Peyer's patch (tissue), 4 donors: Measurements from ENCODE around the gene EPHA7.

Source experiments
- POLR2A ChIP-seq, 2 donors: fragments of 450-650 bp; IDR thresholded peaks; one replicate each; pipeline ENCODE4 v1.5.1; 2017; ENCODE audit warnings: antibody characterized with exemption in 2 of 2, mild to moderate bottlenecking in 2 of 2, moderate library complexity in 2 of 2
- TF ChIP-seq, protein P1 (sequence below), 6 experiments: fragments of 450-650 bp in 4 of 6; fragments of 200-600 bp in 2 of 6; sonication (generic) in 1 of 6; IDR thresholded peaks; one replicate each; pipeline ENCODE4 v1.5.1; 2017 to 2019; ENCODE audit warnings: antibody characterized with exemption in 6 of 6, mild to moderate bottlenecking in 3 of 6, moderate library complexity in 1 of 6

DNA sequence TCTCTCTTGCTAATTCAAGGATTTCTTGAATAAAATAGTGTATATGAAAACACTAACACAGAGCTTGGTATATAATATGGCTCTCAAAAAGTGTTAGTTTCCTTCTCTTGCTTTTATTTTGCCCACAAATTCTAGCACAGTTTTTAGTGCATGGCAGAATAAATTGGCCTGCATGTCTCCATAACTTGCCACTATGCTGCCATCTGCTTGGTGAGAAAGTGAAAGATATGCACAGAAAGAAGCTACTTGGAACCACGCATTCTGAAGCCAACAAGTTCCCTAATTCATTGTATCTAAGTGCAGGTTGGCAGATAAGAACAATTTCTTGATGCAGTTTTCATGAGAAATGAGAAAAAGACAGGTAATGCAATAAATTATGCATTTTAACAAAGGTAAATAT lies 101.2 kb downstream of the EPHA7 start:
- TF ChIP-seq, protein P1, sequence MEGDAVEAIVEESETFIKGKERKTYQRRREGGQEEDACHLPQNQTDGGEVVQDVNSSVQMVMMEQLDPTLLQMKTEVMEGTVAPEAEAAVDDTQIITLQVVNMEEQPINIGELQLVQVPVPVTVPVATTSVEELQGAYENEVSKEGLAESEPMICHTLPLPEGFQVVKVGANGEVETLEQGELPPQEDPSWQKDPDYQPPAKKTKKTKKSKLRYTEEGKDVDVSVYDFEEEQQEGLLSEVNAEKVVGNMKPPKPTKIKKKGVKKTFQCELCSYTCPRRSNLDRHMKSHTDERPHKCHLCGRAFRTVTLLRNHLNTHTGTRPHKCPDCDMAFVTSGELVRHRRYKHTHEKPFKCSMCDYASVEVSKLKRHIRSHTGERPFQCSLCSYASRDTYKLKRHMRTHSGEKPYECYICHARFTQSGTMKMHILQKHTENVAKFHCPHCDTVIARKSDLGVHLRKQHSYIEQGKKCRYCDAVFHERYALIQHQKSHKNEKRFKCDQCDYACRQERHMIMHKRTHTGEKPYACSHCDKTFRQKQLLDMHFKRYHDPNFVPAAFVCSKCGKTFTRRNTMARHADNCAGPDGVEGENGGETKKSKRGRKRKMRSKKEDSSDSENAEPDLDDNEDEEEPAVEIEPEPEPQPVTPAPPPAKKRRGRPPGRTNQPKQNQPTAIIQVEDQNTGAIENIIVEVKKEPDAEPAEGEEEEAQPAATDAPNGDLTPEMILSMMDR (IDR thresholded peaks at IDR 0.05) = no peak
- TF ChIP-seq POLR2A (IDR thresholded peaks at IDR 0.05) = no peak
